Measurements from ENCODE around the gene RNH1. TPM values are rescaled to one million over a fixed set of nuclear protein-coding genes. Genes with fewer than 3 reads are reported as not detected.

Gene RNH1
- total and polyA plus RNA-seq, 10 of the 15 experiments (the other 5 are each of a cell fraction or from before 2014, with no cell fraction given): 2.3 to 162 (median 72.1) TPM

GRCh38 chr11:506238-506994, 626 bp downstream of the RNH1 start (continued):
- TF ChIP-seq ZNF687 (IDR thresholded peaks at IDR 0.05) (peak; percentile 94), RELB (IDR thresholded peaks at IDR 0.05; ENCODE audit: low read depth) (peak; percentile 81), ZNF274 (IDR thresholded peaks at IDR 0.05; ENCODE audit: insufficient read depth, insufficient read length) (no peak), ZNF217 (IDR thresholded peaks at IDR 0.05) (no peak), SMAD5 (IDR thresholded peaks at IDR 0.05; ENCODE audit: low read depth) (peak; percentile 74; the same call in 1 of the 2 replicates), NFYB (IDR thresholded peaks at IDR 0.05; ENCODE audit: insufficient read depth, low read depth, low read length) (no peak), CEBPZ (IDR thresholded peaks at IDR 0.05; ENCODE audit: low read depth, low read length) (no peak), CHD2 (IDR thresholded peaks at IDR 0.05; ENCODE audit: borderline replicate concordance, low read depth, low read length) (no peak), RAD51 (IDR thresholded peaks at IDR 0.05) (peak; percentile 82), WRNIP1 (IDR thresholded peaks at IDR 0.05; ENCODE audit: borderline replicate concordance, low read depth, low read length) (no peak), PBX3 (IDR thresholded peaks at IDR 0.05; ENCODE audit: insufficient replicate concordance, low read depth, low read length) (peak; percentile 12), RB1 (IDR thresholded peaks at IDR 0.05; ENCODE audit: borderline replicate concordance) (no peak), MYB (IDR thresholded peaks at IDR 0.05; ENCODE audit: borderline replicate concordance, low read depth, low read length) (no peak), NFIC (IDR thresholded peaks at IDR 0.05; ENCODE audit: low read depth, low read length) (no peak), ZNF24 (IDR thresholded peaks at IDR 0.05) (no peak), E4F1 (IDR thresholded peaks at IDR 0.05; ENCODE audit: borderline replicate concordance, partially characterized antibody) (peak; percentile 42)
